HCT116 (cell line): ENCODE measurements around the gene DHRSX. TPM values are rescaled to one million over a fixed set of nuclear protein-coding genes. Genes with fewer than 3 reads are reported as not detected.
"Not testable (repeated sequence)": the region's sequence is repeated elsewhere in the genome, so short reads cannot be mapped to it uniquely, and the experiment has no call there.

ENCODE experiments used
- ATAC-seq: fragments of 200-7000 bp; cut with Tn5 transposase; 2 replicates; pipeline ENCODE4 v1.9.1; 2020; ENCODE audit warnings: mild to moderate bottlenecking, moderate library complexity
- BruUV-seq: library from RNA; stranded (reverse); fragments of 400-500 nt; replicated peaks from 2 replicates; lab custom pipeline; 2021; lab: Mats Ljungman, UMichigan
- CTCF ChIA-PET: fragments of 300-600 bp; sonication (Branson Sonifier 250); formaldehyde crosslinking; loops from one replicate; lab custom pipeline; 2021; ENCODE audit warnings: antibody characterized with exemption; lab: Charles Lee
- POLR2A ChIA-PET: fragments of 300-600, 350-600 bp; sonication (Branson Sonifier 250); formaldehyde crosslinking; loops from one replicate; lab custom pipeline; 2021; ENCODE audit warnings: antibody characterized with exemption; lab: Charles Lee
- RAD21 ChIA-PET, 2 experiments: fragments of 300-600 bp; sonication (Branson Sonifier 250); formaldehyde crosslinking; loops; one replicate each; lab custom pipeline; 2023; ENCODE audit warnings: low total read pairs in 2 of 2; ENCODE audit not compliant: uncharacterized antibody in 2 of 2, unreplicated experiment in 2 of 2, low non-redundant PET in 1 of 2; lab: Charles Lee
- DNase-seq: peaks from one replicate; pipeline ENCODE4 v3.0.0-alpha.2; 2010; ENCODE audit warnings: low read depth, low spot score
- H2AFZ ChIP-seq: fragments of 200-600 bp; shearing (Covaris generic), sonication (generic); 2 replicates; pipeline ENCODE4 v1.6.1; 2017; ENCODE audit warnings: low read depth, mixed run types, mixed read lengths, antibody characterized with exemption, low read length; ENCODE audit not compliant: poor library complexity, severe bottlenecking
- H3K27ac ChIP-seq: 2 replicates; pipeline ENCODE4 v1.5.1; 2012; ENCODE audit warnings: low read depth, low read length
- H3K27me3 ChIP-seq: fragments of 200-600 bp; sonication (generic); 2 replicates; pipeline ENCODE4 v1.6.1; 2016; ENCODE audit warnings: mixed run types, low read length, mixed read lengths; ENCODE audit not compliant: insufficient read depth
- H3K36me3 ChIP-seq, 2 experiments: fragments of 200-500 bp in 1 of 2; fragments of 200-600 bp in 1 of 2; sonication (Bioruptor generic) in 1 of 2; sonication (generic) in 1 of 2; 2 replicates each; pipeline versions ENCODE4 v1.5.1 to v1.6.1; 2014 to 2016; ENCODE audit warnings: low read length in 2 of 2, inconsistent platforms in 1 of 2, mixed read lengths in 1 of 2, mixed run types in 1 of 2; ENCODE audit not compliant: insufficient read depth in 2 of 2, control insufficient read depth in 1 of 2
- H3K4me1 ChIP-seq, 2 experiments: fragments of 200-600 bp in 1 of 2; sonication (generic) in 1 of 2; 2 replicates each; pipeline versions ENCODE4 v1.5.1 to v1.6.1; 2012 to 2017; ENCODE audit warnings: low read length in 2 of 2, inconsistent platforms in 1 of 2, mild to moderate bottlenecking in 1 of 2, mixed read lengths in 1 of 2, mixed run types in 1 of 2, moderate library complexity in 1 of 2; ENCODE audit not compliant: insufficient read depth in 2 of 2, control insufficient read depth in 1 of 2
- H3K4me2 ChIP-seq: fragments of 200-600 bp; sonication (generic); 2 replicates; pipeline ENCODE4 v1.6.1; 2017; ENCODE audit warnings: mixed run types, low read length, mixed read lengths
- H3K4me3 ChIP-seq, 2 experiments: fragments of 200-600 bp in 1 of 2; sonication (generic) in 1 of 2; replicated peaks in 1 of 2; 2 replicates each; pipeline ENCODE4 v1.5.1; 2011 to 2016; ENCODE audit warnings: low read length in 2 of 2, control low read depth in 1 of 2, low read depth in 1 of 2, mild to moderate bottlenecking in 1 of 2, mixed read lengths in 1 of 2, mixed run types in 1 of 2
- H3K79me2 ChIP-seq: fragments of 200-600 bp; sonication (generic); 2 replicates; pipeline ENCODE4 v1.6.1; 2017; ENCODE audit warnings: mild to moderate bottlenecking, mixed run types, low read length, moderate library complexity, mixed read lengths; ENCODE audit not compliant: insufficient read depth
- H3K9ac ChIP-seq: fragments of 200-600 bp; sonication (generic); 2 replicates; pipeline ENCODE4 v1.6.1; 2016; ENCODE audit warnings: low read length, mixed read lengths
- H3K9me2 ChIP-seq: fragments of 200-600 bp; sonication (generic), shearing (Covaris generic); 2 replicates; pipeline ENCODE4 v1.6.1; 2017; ENCODE audit warnings: mixed run types, mild to moderate bottlenecking, moderate library complexity; ENCODE audit not compliant: insufficient read depth
- H3K9me3 ChIP-seq, 2 experiments: fragments of 200-500 bp in 1 of 2; fragments of 200-600 bp in 1 of 2; sonication (Bioruptor generic) in 1 of 2; sonication (generic) in 1 of 2; 2 replicates each; pipeline ENCODE4 v1.6.1; 2014 to 2017; ENCODE audit warnings: low read length in 2 of 2, mixed read lengths in 2 of 2, inconsistent platforms in 1 of 2, low read depth in 1 of 2, mild to moderate bottlenecking in 1 of 2, mixed run types in 1 of 2, moderate library complexity in 1 of 2; ENCODE audit not compliant: control insufficient read depth in 1 of 2, insufficient read depth in 1 of 2
- H4K20me1 ChIP-seq: fragments of 200-600 bp; sonication (generic), shearing (Covaris generic); 2 replicates; pipeline ENCODE4 v1.6.1; 2017; ENCODE audit warnings: mixed run types, mild to moderate bottlenecking, moderate library complexity; ENCODE audit not compliant: insufficient read depth
- ELF1 ChIP-seq: IDR thresholded peaks from 2 replicates; pipeline ENCODE4 v1.6.1; 2012; ENCODE audit warnings: low read depth, borderline replicate concordance
- EZH2phosphoT487 ChIP-seq: fragments of 200-600 bp; IDR thresholded peaks from 2 replicates; pipeline ENCODE4 v1.6.1; 2018; ENCODE audit warnings: antibody characterized with exemption, borderline replicate concordance
- FOSL1 ChIP-seq: IDR thresholded peaks from 2 replicates; pipeline ENCODE4 v1.6.1; 2012; ENCODE audit warnings: low read depth
- POLR2A ChIP-seq: IDR thresholded peaks from 2 replicates; pipeline ENCODE4 v1.7.0; 2011; ENCODE audit warnings: borderline replicate concordance; ENCODE audit not compliant: insufficient read depth, insufficient read length; ENCODE audit errors: extremely low read depth
- POLR2AphosphoS5 ChIP-seq: IDR thresholded peaks from 2 replicates; pipeline ENCODE4 v1.6.1; 2011; ENCODE audit warnings: mild to moderate bottlenecking, low read depth, low read length, moderate library complexity
- REST ChIP-seq: IDR thresholded peaks from 2 replicates; pipeline ENCODE4 v1.6.1; 2012; ENCODE audit warnings: low read depth
- SP1 ChIP-seq: IDR thresholded peaks from 2 replicates; pipeline ENCODE4 v1.6.1; 2012; ENCODE audit warnings: low read depth
- TCF7L2 ChIP-seq: IDR thresholded peaks from 2 replicates; pipeline ENCODE4 v1.7.0; 2011; ENCODE audit warnings: borderline replicate concordance, inconsistent platforms; ENCODE audit not compliant: insufficient read depth, insufficient read length; ENCODE audit errors: extremely low read depth
- YY1 ChIP-seq: IDR thresholded peaks from 2 replicates; pipeline ENCODE4 v1.6.1; 2011; ENCODE audit warnings: low read length, low read depth, moderate library complexity, mild to moderate bottlenecking; ENCODE audit not compliant: insufficient replicate concordance; ENCODE audit errors: extremely low read depth
- ZFX ChIP-seq: fragments of 450-650 bp; IDR thresholded peaks from 2 replicates; pipeline ENCODE4 v1.6.1; 2017
- ZNF274 ChIP-seq: fragments of 200-500 bp; sonication (Bioruptor generic); IDR thresholded peaks from 2 replicates; pipeline ENCODE4 v1.6.1; 2014; ENCODE audit warnings: mild to moderate bottlenecking, low read depth, low read length, inconsistent platforms
- intact Hi-C: fragments of 100-400 bp; cut with micrococcal nuclease; formaldehyde crosslinking; loops from 2 replicates; pipeline ENCODE4 v1.10.0; 2022
- total RNA-seq: library from RNA; stranded (reverse); gene quantifications from one replicate; pipeline ENCODE4 v1.2.1, GENCODE V29; 2021; ENCODE audit not compliant: unreplicated experiment

The DHRSX gene
- total RNA-seq, 1 experiment from 2014 or later, result 11.9 TPM

- no TSS peak for BruUV-seq
- Histone ChIP-seq H3K27ac (peak overlapping the region; percentile 67), H3K4me1 (peaks cover 22 to 62% of the 10 kb centered on the region in 2 experiments; a peak in 3 of 4 replicates), H3K4me2 (peak overlapping the region; percentile 71), H3K36me3 (no peaks in the 10 kb centered on the region), H3K4me3 (peak overlapping the region; percentile 6 to 34; a peak in 3 of 4 replicates), H3K9ac (peak overlapping the region; percentile 26), H3K9me2 (no peaks in the 10 kb centered on the region), H3K79me2 (peaks cover 34% of the 10 kb centered on the region; the same call in 1 of the 2 replicates), H3K9me3 (no peaks in the 10 kb centered on the region), H2AFZ (no peak overlapping the region), H4K20me1 (no peaks in the 10 kb centered on the region), H3K27me3 (no peaks in the 10 kb centered on the region)
- ChIA-PET RAD21 (no interaction called here), CTCF (no interaction called here), POLR2A (no interaction called here)
- TF ChIP-seq REST (no peak), TCF7L2 (no peak), EZH2phosphoT487 (no peak), POLR2A (no peak), ZFX (no peak), ZNF274 (no peak), SP1 (no peak), FOSL1 (no peak), YY1 (no peak), POLR2AphosphoS5 (no peak), ELF1 (no peak)
- ATAC-seq (peak; percentile 39), DNase-seq (peak; percentile 92)
- intact Hi-C loops, result loop anchor here (1.0 kb wide), 3 partner anchors 14 to 115 kb away; no protein-coding TSS in a partner anchor
These were observed 22.0 kb downstream of the DHRSX start for GRCh38 chrX:2478546-2479419.

GRCh38 chrX:2477313-2477712, 23.5 kb downstream of the DHRSX start:
- ATAC-seq, H3K36me3 ChIP-seq, RAD21 ChIA-PET, intact Hi-C loops, POLR2A ChIA-PET, H4K20me1 ChIP-seq, H3K27me3 ChIP-seq, H2AFZ ChIP-seq, DNase-seq, H3K9me2 ChIP-seq, H3K9me3 ChIP-seq, H3K4me3 ChIP-seq, CTCF ChIA-PET, BruUV-seq: not testable (repeated sequence)
- Histone ChIP-seq H3K4me1 (peaks cover 25 to 77% of the 10 kb centered on the region in 2 experiments; a peak in 3 of 4 replicates), H3K27ac (peak overlapping the region; percentile 50), H3K9ac (peak overlapping the region; percentile 38), H3K79me2 (peaks cover 34% of the 10 kb centered on the region), H3K4me2 (peak overlapping the region; percentile 71)
